Measurements from ENCODE around the gene MYH10. TPM values are rescaled to one million over a fixed set of nuclear protein-coding genes. Genes with fewer than 3 reads are reported as not detected.

Gene MYH10
- total and polyA plus RNA-seq, 9 of the 15 experiments (the other 6 are each of a cell fraction or from before 2014, with no cell fraction given): 16.3 to 95.3 (median 39.7) TPM

- Histone ChIP-seq H3K9me1 (ENCODE audit: control insufficient read depth, insufficient read depth, low read length) (no peaks in the 10 kb centered on the region), H3K36me3 (ENCODE audit: control insufficient read depth, insufficient read depth, low read length) (peaks cover 73% of the 10 kb centered on the region; the same call in 2 of the 3 replicates), H3K27ac (ENCODE audit: extremely low read depth, low read depth, low read length) (no peak overlapping the region), H3K9ac (ENCODE audit: insufficient read depth in 1 of 2, low read depth in 2 of 2, low read length in 2 of 2) (no peak overlapping the region), H3K27me3 (ENCODE audit: control insufficient read depth in 2 of 2, insufficient read depth in 2 of 2, low read length in 2 of 2) (no peaks in the 10 kb centered on the region), H3K9me3 (replicated peaks; ENCODE audit: control insufficient read depth, insufficient read depth, low read depth, low read length) (no peaks in the 10 kb centered on the region), H3K79me2 (ENCODE audit: control insufficient read depth, insufficient read depth, low read length) (no peaks in the 10 kb centered on the region), H4K20me1 (replicated peaks; ENCODE audit: control insufficient read depth, insufficient read depth, low read length) (no peaks in the 10 kb centered on the region; the same call in none of the 2 replicates), H2AFZ (ENCODE audit: low read depth, low read length) (no peak overlapping the region), H3K4me1 (replicated peaks in 1 of 2; ENCODE audit: control insufficient read depth in 2 of 2, insufficient read depth in 2 of 2, low read length in 2 of 2) (no peaks in the 10 kb centered on the region), H3K4me2 (ENCODE audit: insufficient read depth, low read length) (no peak overlapping the region), H3K4me3 (no peak overlapping the region)
- intact Hi-C loops (cut with micrococcal nuclease): no loop called here
- in situ Hi-C loops (cut with MboI): no loop called here
- FAIRE-seq: no peak
- TF ChIP-seq USF1 (CRISPR knock-in tag; IDR thresholded peaks at IDR 0.05) (no peak), XRCC5 (IDR thresholded peaks at IDR 0.05; ENCODE audit: low read depth, low read length) (no peak), ZNF518B (CRISPR knock-in tag; IDR thresholded peaks at IDR 0.05) (no peak), TCFL5 (CRISPR knock-in tag; conservative IDR thresholded peaks at IDR 0.05) (no peak), SMARCC2 (IDR thresholded peaks at IDR 0.05; ENCODE audit: low read depth) (no peak), HDAC1 (IDR thresholded peaks at IDR 0.05) (no peak)
- no TSS peak for BruUV-seq (replicated peaks)
- no peak for ATAC-seq
- no peak for DNase-seq (ENCODE audit: extremely low read depth in 1 of 4, low spot score in 3 of 4)
- 87% methylated on average over 3 of the region's 3 CpGs for WGBS (ENCODE audit: insufficient coverage, low coverage, missing lambda C conversion rate)
- CTCF ChIA-PET (ENCODE audit: low intra/inter-chr PET ratio): no interaction called here
- POLR2A ChIA-PET: no interaction called here
Measured at GRCh38 chr17:8453326-8453725, 177.2 kb downstream of the MYH10 start.

Data from K562 (cell line).